Fibroblast of lung (primary cell): ENCODE data around the gene NOS1AP.

Experiments used
- CTCF ChIP-seq, 2 donors: IDR thresholded peaks in 1 of 2; conservative IDR thresholded peaks in 1 of 2; 1 replicate in 1 of 2; 2 replicates in 1 of 2; pipeline ENCODE4 v1.5.1; 2011 to 2012; ENCODE audit warnings: low read length in 2 of 2, control low read depth in 1 of 2, inconsistent platforms in 1 of 2, low read depth in 1 of 2, mild to moderate bottlenecking in 1 of 2
- EZH2 ChIP-seq: IDR thresholded peaks from 2 replicates; pipeline ENCODE4 v1.5.1; 2012; ENCODE audit warnings: low read length, control low read depth, mild to moderate bottlenecking; ENCODE audit errors: missing control alignments

GRCh38 chr1:162056579-162056978 is 12.9 kb upstream of the NOS1AP start:
- TF ChIP-seq CTCF (conservative IDR thresholded peaks at IDR 0.05 in 1 of 2, IDR thresholded peaks at IDR 0.05 in 1 of 2; ENCODE audit: low read depth in 1 of 2, low read length in 2 of 2), result no peak
- TF ChIP-seq EZH2, result no peak
